KG1 (cell line): ENCODE measurements around the gene ERC2.
A peak's percentile ranks its signal among the peaks of the same experiment; 100 is the strongest.

Source experiments
- DNase-seq: peaks from one replicate; lab custom pipeline; 2025; lab: John Stamatoyannopoulos, UW

The ERC2 gene

DNA sequence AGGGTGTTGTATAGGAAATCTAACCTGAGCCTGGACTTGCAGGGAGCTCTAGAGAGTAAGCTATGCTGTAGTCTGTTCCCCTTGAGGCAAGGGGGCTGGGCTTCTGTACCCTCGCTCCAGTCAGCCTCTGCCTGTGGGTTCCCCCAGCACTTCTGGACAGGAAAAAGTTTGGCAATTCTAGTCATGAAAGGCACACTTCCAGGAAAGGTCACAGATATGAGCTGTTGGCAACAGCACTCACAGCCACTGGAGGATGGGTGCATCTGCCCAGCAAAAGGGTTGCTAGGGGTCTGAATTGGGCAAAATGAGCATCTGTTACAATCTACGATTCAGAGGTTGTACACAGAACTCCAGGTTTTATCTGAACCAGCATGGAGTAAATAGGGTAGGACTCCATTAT is 281.2 kb downstream of the ERC2 start:
- DNase-seq = no peak

DNA sequence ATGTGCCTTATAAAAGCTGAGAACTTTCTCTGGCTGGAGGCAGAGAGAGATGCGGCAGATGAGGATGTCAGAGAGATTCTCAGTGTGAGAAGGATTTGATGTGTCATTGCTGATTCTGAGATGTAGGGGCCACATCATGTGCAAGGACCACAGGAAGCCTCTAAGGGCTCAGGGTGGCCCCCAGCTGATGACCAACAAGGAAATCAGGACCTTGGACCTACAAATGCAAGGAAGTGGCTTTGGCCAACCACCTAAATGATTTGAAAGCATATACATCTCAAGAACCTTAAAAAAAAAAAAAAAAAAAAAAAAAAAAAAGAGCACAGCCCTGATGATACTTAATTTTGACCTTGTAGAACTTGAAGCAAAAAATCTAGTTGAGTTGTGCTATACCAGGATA is 282.4 kb downstream of the ERC2 start:
- no peak for DNase-seq

DNA sequence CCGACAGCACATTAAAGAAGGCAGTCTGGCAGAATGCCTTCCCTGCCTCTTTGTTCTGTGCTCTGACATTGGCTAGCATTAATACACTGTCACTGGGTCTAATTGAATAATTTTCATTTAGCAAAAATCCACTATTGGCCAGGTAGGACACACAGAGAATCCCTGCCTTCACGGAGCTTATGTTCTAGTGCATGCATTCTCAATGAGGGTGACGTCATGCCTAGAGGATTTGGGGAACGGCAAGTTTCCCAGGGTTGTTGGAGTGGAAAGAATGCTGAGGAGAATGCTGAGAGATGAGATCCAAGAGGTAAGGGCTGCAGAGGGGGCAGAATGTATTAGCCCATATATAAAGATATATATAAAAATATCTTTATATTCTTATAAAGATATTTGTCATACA is 284.7 kb downstream of the ERC2 start:
- DNase-seq = no peak

DNA sequence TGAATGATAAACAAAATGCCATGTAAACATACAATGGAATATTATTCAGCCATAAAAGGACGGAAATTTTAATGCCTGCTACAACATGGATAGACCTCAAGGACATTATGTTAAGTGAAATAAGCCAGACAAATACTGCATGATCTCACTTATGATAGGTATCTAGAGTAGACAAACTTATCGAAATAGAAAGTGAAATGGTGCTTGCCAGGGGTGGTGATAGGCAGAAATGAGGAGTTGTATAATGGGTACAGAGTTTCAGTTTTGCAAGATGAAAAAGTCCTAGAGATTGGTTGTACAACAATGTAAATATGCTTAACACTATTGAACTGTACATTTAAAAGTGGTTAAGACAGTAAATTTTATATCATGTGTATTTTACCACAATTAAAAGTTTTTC is 287.8 kb downstream of the ERC2 start:
- DNase-seq = no peak

DNA sequence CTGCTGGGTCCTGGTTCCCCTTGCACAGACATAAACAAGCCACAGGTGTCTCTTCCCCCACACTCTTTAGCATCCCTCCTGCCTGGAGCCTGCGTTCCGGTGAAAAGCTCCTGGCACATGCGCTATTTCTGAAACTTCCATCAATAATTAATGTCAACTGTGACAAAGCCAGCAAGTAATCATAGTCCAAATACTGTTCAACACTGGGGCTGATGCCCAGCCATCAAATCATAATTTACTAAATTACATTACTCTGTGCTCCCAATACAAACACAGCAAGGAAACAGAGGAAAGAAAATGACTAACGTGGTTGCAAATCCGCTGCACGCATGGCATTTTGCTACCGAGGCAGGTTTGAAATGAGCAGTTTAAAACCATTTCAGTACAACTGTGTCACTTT is 294.7 kb downstream of the ERC2 start:
- no peak for DNase-seq

DNA sequence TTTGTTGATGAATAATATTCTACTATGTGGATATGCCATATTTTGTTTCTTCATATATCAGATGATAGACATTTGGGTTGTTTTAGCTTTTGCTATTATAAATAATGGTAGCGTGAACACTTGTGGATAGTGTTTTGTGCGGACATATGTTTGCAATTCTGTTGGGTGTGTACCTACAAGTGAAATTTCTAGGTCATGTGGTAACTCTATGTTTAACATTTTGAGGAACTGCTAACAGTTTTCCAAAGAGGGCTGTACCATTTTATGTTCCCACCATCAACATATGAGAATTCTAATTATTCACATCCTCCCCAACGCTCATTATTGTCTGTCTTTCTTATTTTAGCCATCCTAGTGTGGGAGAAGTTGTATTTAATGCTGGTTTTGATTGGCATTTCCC is 303.8 kb downstream of the ERC2 start:
- DNase-seq = no peak

DNA sequence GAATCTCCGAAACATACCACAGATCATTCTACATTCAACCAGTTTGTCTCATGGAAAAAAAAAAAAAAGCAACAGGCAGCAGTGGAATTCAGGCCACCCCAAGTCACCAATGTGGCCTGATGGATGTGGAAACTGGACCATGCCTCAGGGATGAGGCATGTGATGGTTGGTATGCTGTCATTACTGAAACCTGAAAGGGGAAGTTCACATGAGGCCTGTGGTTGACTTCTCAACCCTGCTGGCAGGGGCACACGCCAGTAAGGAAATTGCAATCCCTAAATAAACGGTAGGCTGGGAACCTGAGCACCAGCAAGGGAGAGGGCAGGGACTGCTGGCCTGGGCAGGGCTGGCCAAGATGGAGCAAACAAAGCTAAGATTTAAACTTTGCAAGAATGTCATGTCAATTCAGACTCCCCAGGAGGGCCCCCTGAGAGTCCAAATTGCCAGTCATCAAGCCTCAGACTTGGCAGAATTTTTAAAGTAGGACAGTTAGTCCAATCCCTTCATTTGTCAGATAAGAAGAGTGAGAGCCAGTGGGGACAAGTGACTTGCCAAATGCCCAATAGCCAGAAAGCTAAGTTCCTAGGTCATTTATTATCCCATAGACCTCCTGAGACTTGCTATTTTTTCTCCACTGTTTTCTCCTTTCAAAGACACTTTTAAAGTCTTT is 310.4 kb downstream of the ERC2 start:
- DNase-seq = peak; percentile 36

DNA sequence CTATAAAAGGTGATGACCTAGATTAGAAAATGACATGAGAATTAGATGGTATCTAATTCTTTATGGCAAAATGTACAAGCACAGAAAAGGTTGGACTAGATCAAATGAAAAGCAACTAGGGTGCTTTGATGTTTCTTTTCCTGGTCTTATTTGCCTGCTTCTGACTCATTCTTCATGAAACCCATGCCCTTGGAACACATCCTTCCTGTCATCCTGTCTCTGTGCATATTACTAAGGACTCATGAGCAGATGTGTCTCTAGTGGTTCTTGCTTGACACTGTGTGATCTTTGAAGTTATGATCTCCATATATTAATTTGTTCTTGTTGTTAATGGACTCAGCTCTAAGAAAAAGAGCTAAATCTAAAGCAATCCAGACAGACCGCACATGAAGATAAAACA is 314.0 kb downstream of the ERC2 start:
- DNase-seq = no peak

DNA sequence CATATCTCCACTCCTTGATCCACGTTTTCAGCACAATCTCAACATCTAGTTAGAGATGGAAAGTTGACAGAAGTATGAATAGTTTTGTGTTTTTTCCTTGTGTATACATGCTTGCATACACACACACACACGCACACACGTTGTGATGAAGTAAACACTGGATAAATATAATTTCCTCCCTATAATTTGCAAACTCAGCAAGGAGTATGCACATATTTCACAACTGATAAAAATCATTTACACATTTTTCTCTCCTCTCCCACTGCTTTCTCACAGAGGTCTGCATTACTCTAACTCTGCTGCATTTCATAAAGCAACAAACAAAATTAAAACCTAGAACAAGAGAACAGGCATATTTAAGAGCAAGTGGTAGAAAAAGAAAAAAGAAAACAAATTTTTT is 320.9 kb downstream of the ERC2 start:
- no peak for DNase-seq

DNA sequence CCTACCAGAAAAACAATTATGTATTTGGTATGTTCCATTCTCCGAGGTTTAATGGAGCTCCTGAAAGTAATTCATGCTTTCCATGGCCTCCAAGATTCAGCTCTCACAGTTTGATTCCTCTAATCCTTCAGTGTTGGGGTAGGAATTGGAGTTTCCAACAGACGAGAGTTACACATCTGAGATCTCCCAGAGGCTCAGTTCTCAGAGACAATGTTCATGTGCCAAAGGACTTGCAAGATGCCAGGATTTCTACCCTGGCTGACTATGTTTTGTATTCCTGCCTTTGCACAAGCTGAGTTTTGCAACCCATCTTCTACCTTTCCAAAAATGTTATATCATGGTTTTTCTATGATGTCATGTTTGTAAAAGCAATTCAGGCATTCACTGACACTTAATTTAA is 322.9 kb downstream of the ERC2 start:
- DNase-seq = no peak

DNA sequence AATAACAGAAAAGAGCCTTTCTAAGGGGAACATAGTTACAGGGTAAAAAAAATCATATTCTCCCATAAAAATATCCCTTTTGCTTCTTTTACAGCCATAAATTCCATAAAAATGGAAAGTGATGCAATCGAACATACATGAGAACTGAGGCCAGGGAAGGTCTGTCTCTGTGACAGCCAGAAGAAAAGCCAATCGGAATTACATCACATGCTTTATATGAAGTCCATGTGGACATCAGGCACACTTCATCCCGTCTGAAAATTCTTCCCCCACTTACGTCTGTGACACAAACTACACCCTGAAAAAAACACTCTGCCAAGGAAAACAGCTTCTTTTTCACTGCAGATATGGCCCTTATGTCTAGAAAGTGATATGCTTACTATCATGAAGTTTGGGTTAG is 323.5 kb downstream of the ERC2 start:
- DNase-seq = no peak

DNA sequence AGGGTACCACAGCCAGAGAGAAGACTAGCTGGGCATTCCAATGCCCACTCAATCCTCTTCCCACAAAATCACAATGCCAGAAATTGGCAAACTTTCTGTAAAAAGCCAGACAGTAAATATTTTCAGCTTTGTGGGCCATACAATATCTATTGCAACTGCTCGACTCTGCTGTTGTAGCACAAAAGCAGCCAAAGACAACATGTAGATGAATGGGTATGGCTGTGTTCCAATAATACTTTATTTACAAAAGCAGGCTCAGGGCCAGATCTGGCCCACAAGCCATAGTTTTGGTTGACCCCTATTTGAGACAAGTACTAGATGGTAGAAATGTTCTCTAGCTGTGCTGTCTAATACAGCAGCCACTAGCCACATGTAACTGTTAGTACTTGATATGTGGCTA is 330.9 kb downstream of the ERC2 start:
- DNase-seq = no peak

DNA sequence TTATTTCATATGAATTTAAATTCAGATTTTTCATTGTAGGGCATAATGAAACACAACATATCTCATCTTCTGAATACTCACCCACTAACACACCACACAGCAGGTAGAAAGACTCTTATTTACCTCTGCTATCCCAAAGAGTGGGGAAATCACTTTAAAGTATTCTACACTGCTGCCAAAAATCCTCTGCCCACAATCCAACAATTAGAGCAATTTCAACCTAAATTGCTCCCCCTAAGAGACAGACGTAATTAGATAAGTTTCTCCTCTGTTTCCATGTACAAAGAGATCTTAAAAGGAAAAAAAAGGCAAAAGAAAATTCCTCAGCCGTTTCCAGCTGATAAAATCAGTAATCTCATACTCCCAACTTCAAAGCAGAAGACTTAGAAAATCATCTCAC is 331.8 kb downstream of the ERC2 start:
- DNase-seq = no peak

DNA sequence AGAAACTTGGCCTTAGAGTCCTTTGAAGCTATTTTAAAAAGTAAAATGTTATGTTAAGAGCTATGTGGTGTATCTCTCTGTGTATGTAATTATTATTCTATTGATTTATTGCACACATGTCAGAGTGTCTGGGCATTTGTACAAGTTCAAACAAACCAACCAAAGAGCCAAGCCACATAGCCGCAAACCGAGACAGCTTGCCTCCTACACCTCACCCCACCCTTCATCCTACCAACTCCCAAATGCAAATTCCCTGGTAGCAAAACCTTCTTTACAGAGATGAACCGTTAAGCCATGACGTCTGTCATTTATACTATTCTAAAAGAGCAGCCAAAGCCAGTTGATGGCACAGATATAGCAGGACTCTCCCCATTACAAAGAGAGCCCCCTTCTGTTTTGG is 332.3 kb downstream of the ERC2 start:
- DNase-seq = no peak

DNA sequence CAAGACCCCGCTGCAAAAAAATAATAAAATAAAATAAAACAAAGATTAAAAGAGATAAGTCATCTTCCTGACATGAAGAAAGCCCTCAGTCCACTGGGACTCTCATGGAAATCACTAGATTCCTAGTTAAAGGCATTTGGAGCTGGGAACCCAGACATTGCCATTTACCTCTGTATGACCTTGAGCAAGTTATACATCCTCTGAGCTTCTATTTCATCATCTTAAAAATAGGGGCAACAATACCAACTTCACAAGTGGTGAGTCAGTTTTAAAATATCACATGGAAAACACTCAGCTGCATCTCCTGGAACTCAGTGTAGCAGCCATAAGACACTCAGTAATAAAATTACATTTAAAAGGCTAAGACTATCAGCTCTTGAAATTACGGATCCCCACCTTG is 334.8 kb downstream of the ERC2 start:
- no peak for DNase-seq

DNA sequence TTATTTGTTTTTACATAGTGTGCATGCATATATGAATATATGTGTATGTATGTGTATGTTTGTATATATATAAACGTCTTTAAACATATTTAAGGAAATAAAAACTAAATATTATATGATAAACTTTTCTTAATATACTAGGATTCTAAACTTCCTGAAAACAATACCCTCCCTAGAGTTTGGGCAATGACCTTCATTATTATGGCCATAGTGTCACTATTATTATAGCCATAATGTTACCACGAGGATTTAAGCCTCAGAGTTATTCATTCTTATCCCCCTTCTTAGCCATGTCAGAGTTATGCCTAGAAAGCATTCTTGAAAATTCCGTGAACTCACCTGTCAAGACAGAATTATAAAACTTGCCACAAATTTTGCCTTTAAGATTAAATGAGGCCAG is 335.5 kb downstream of the ERC2 start:
- no peak for DNase-seq

DNA sequence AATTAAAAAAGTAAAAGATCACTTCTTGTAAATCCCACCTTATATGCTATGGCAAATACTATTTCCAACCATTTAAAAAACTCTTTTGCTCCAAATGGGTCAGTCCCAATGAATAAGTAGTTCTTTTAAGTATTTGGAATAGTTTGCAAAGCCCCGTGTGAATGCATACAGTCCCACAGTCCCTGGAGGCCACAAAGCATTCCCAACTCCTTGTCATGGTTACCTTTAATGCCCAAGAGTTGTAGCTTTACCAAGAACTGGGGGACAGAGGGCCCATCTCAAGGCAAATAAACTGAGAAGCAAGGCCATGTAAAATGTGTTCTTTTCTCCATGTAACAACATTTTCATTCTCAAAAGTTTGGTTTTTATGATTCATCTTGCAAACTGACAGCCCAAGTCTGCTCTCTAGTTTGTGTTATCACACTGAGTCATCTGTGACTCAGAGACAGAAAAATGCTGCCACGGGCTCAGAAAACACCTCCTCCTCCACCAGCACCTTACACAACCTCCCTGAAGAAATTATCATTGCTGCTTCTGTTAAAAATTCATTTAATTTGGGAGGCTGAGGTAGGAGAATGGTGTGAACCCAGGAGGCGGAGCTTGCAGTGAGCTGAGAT is 336.2 kb downstream of the ERC2 start:
- DNase-seq = no peak

DNA sequence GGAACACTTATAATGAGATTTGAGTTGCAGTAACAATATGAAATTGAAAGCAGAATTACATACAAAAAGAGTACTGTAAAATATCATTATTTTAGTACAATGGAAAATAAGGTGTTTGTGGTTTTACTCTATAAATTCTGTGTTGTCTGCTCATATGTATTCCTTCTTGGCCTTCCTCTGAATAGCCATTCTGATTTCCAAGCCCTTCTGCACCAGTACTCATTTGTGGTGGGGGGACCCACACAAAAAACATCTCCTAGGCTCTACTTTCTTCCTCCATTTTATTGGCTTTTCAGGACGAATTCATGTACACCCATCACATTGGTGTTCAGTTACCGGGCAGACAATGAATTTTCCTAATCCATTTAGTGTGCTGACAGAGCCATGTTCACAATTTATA is 338.2 kb downstream of the ERC2 start:
- DNase-seq = no peak

DNA sequence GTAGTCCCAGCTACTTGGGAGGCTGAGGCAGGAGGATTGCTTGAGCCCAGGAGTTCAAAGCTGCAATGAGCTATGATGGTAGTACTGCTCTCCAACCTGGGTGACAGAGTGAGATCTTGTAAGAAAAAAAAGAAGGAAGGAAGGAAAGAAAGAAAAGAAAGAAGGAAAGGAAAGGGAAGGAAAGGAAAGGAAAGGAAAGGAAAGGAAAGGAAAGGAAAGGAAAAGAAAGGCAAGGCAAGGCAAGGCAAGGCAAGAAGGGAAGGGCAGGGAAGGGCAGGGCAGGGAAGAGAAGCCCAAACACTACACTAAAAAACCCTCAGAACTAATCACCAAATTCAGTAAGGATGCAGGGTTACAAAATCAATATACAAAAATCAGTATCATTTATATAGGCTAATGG is 341.6 kb downstream of the ERC2 start:
- DNase-seq = no peak

DNA sequence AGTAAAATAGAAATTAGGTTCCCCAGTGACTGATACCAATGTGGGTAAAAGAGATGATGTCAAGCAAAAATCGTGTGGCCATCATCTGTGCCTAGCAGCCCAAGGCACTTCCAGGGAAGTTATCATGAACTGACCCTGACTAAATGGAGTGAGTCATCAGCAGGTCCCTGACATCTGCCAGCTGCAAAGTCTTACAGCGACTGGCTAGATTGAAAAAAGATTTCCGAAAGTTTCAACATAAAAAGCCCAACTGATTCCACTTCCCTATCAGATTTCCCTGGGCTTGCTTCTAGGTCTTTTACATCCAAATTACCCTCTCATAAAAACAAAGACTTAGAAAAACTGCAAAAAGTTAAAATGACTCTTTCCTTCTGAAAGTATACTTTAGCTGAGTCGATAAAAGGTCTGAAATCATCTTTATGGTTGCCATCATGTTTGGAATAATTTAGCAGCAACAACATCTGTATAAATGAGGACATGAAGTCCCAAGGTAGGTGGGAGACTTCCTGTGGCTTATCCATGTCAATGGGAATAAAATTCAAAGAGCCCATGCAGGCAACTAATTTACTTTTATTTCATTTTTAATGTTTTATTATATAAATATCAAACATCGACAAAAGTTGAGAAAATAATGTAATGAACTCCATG is 342.8 kb downstream of the ERC2 start:
- DNase-seq = no peak

DNA sequence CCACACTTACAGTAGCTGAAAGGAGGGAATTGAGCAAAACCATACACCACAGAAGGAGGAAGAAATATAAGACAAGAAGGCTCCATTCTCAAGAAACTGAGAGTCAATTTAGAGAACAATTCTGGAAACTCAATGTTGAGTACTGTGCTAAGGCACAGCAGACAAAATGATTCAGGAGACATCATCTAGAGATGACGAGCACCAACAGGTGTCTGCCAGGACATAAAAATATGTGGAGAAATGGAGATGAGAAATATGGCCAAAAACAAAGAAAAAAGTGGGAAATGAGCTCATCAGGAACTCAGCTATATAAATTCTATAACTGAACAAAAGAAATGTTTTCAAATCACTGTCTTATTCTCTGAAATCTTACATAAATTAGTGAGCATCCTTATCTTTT is 343.7 kb downstream of the ERC2 start:
- no peak for DNase-seq

DNA sequence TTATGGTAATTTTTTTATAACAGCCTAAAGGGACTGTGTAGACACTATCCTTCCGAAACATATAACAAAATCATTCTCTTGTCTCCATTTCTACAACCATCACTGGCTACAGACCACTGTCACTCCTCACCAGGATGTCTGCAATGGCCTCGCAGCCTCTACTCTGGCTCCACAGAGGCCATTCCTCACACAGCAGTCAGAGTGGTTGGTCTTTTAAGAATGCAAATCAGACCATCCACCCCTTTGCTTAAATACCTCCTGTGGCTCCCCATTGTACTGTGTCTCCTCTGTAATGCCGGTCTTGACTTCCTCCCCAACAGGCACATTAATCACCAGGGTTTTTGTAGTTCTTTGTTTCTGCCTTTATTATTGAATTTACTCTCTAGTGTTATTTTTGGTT is 344.8 kb downstream of the ERC2 start:
- no peak for DNase-seq

DNA sequence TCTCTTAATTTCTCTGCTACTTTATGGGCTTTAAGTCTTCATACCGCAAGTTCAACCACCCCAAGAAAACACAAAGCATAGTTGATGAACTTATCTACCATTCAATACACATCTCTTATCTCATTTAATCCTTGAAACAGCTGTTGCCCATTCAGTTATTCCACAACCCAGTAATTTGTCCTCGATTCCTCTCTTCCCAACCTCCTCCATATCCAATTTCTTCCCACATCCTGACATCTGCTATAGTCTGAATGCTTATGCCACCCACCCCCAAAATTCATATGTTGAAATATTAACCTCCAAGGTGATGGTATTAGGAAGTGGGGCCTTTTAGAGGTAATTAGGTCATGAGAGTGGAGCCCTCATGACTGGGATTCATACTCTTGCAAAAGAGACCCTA is 345.4 kb downstream of the ERC2 start:
- no peak for DNase-seq

DNA sequence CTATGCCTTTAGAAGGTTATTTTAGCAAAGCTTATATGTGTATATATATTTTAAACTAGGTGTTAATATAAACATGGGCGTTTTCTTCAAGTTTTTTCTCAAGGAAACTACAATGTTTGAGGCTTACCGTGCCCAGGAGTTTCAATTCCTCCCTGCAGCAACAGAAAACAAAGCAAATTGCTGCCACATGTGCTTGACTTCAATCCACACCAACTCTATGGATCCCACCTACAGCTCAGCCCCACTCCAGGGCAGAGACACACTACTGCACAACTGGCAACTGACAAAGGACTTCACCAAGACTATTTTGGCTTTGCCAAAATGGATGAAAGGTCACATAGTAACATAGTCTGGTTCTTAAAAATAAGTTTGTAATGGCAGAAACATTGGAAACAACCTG is 346.6 kb downstream of the ERC2 start:
- no peak for DNase-seq
